Liver (tissue), 3 donors: ENCODE results near the gene CBL.

ENCODE experiments used
- EGR1 ChIP-seq, 2 donors: IDR thresholded peaks; 2 replicates each; pipeline ENCODE4 v1.6.1; 2016 to 2018; ENCODE audit warnings: antibody characterized with exemption in 2 of 2, low read depth in 2 of 2
- GABPA ChIP-seq, 2 donors: IDR thresholded peaks in 1 of 2; conservative IDR thresholded peaks in 1 of 2; 2 replicates each; pipeline ENCODE4 v1.6.1; 2016; ENCODE audit warnings: antibody characterized with exemption in 2 of 2, mild to moderate bottlenecking in 1 of 2, moderate library complexity in 1 of 2
- RXRA ChIP-seq, 2 donors: IDR thresholded peaks; 2 replicates each; pipeline ENCODE4 v1.6.1; 2017 to 2018; ENCODE audit warnings: antibody characterized with exemption in 2 of 2, mild to moderate bottlenecking in 1 of 2
- SP1 ChIP-seq: IDR thresholded peaks from 2 replicates; pipeline ENCODE4 v1.6.1; 2018; ENCODE audit warnings: antibody characterized with exemption, mild to moderate bottlenecking
- TAF1 ChIP-seq: conservative IDR thresholded peaks from 2 replicates; pipeline ENCODE4 v1.6.1; 2016; ENCODE audit warnings: antibody characterized with exemption, mild to moderate bottlenecking
- TF ChIP-seq, protein P1 (sequence below): fragments of 150-350 bp; IDR thresholded peaks from 2 replicates; pipeline ENCODE4 v1.5.1; 2017; ENCODE audit warnings: improper control_type of control experiment, low read depth, low read length; ENCODE audit not compliant: missing input control
- TF ChIP-seq, protein P2 (sequence below): IDR thresholded peaks from 2 replicates; pipeline ENCODE4 v1.6.1; 2016; ENCODE audit warnings: antibody characterized with exemption
- donor health status: healthy.
- donor health status: healthy.

DNA sequence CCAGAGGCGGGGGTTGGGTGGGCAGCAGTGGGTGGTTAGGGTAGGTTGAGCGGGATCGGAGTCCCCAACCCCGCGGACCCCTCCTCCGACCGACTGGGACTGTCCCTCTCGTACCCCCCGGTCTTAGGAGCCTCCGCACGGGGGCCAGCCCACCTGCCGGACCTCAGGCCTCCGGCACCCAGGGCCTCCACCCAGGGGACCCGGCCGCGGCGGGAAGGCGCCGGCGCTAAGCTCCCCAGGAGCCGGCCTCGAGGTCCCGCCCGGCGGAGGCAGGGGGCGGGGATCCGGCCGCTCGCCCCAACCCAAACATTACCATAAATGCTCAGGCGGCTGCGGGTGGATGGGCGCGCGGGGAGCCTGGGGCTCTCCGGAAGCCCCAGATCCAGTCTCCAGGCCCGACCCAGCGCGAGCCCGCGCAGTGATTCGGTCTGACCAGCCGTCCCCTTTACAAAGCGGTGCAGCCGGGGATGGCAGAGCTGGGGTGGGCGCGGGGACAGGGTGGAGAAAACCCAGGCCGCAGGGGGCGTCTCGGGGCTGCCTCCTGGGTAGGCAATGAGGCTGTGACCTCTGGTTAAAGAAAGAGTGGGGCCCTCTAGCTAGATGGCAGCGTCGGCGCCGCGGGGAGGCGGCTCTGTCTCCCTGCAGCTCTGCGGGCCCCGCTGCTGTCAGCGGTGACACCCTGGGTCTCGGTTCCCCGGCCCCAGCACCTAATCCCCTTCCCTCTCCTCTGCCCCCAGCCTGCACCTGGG lies 114.8 kb downstream of the CBL start:
- TF ChIP-seq, protein P1, sequence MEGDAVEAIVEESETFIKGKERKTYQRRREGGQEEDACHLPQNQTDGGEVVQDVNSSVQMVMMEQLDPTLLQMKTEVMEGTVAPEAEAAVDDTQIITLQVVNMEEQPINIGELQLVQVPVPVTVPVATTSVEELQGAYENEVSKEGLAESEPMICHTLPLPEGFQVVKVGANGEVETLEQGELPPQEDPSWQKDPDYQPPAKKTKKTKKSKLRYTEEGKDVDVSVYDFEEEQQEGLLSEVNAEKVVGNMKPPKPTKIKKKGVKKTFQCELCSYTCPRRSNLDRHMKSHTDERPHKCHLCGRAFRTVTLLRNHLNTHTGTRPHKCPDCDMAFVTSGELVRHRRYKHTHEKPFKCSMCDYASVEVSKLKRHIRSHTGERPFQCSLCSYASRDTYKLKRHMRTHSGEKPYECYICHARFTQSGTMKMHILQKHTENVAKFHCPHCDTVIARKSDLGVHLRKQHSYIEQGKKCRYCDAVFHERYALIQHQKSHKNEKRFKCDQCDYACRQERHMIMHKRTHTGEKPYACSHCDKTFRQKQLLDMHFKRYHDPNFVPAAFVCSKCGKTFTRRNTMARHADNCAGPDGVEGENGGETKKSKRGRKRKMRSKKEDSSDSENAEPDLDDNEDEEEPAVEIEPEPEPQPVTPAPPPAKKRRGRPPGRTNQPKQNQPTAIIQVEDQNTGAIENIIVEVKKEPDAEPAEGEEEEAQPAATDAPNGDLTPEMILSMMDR = no peak
- TF ChIP-seq RXRA (IDR thresholded peaks at IDR 0.05) = no peak
- no peak for TF ChIP-seq SP1
- TF ChIP-seq TAF1 = no peak
- no peak for TF ChIP-seq EGR1 (IDR thresholded peaks at IDR 0.05; ENCODE audit: low read depth in 2 of 2)
- no peak for TF ChIP-seq GABPA (IDR thresholded peaks at IDR 0.05 in 1 of 2, conservative IDR thresholded peaks at IDR 0.05 in 1 of 2)
- TF ChIP-seq, protein P2, sequence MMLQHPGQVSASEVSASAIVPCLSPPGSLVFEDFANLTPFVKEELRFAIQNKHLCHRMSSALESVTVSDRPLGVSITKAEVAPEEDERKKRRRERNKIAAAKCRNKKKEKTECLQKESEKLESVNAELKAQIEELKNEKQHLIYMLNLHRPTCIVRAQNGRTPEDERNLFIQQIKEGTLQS = no peak
